DMS153 treated with DMSO at 0.1 percent for 48 hours (cell line): ENCODE data around the gene RBM27.
A peak's percentile ranks its signal among the peaks of the same experiment; 100 is the strongest.
"Not testable (repeated sequence)": the region's sequence is repeated elsewhere in the genome, so short reads cannot be mapped to it uniquely, and the experiment has no call there.

ENCODE experiments used
- DNase-seq: peaks from one replicate; lab custom pipeline; 2025; ENCODE audit not compliant: unreplicated experiment; lab: John Stamatoyannopoulos, UW

Gene RBM27

GRCh38 chr5:146203011-146203871, at the start of gene RBM27:
Gene RBM27 (plus strand): TSS chr5:146203605. CDS start chr5:146203766, 161 bp downstream.
- peak; percentile 78 for DNase-seq

DNA sequence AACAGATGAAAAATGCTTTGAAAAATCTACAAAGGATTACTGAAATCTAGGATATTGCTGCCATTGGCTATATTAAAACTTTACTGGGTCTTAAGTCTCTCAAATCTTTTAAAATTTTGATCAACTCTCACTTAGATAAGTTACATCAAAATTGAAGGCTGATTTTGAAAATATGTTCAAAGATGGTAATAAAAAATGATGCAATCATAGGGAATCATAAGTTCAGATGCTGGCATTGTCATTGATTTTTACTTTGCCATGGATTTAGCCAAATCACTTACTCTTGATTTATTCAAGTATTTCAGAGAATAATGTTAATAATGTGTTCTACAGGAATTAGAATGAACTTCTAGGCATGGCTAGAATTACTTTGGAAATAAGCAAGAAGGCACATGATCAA, 45.1 kb upstream of the RBM27 start:
- no peak for DNase-seq

- no peak for DNase-seq
Measured at GRCh38 chr5:146164382-146164781, 39.0 kb upstream of the RBM27 start.

GRCh38 chr5:146165460-146165859, 37.9 kb upstream of the RBM27 start:
- DNase-seq, result no peak

GRCh38 chr5:146165903-146166302, 37.5 kb upstream of the RBM27 start:
- DNase-seq, result no peak

GRCh38 chr5:146169076-146169475, 34.3 kb upstream of the RBM27 start:
- no peak for DNase-seq

DNA sequence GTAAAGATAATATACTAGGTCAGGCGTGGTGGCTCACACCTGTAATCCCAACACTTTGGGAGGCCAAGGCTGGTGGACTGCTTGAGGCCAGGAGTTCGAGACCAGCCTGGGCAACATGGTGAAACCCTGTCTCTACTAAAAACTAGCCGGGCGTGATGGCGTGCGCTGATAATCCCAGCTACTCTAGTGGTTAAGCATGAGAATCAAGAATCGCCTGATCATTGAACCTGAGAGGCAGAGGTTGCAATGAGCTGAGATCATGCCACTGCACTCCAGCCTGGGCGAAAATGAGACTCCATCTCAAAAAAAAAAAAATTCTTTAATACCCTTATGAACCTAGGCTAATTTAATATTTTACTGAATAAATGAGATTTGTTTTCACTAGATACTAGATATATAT, 30.4 kb upstream of the RBM27 start:
- not testable (repeated sequence) for DNase-seq

GRCh38 chr5:146173597-146173996, 29.8 kb upstream of the RBM27 start:
- DNase-seq, result no peak

- DNase-seq, result no peak
Measured at GRCh38 chr5:146176805-146177204, 26.6 kb upstream of the RBM27 start.

- DNase-seq, result no peak
Measured at GRCh38 chr5:146179696-146180095, 23.7 kb upstream of the RBM27 start.

DNA sequence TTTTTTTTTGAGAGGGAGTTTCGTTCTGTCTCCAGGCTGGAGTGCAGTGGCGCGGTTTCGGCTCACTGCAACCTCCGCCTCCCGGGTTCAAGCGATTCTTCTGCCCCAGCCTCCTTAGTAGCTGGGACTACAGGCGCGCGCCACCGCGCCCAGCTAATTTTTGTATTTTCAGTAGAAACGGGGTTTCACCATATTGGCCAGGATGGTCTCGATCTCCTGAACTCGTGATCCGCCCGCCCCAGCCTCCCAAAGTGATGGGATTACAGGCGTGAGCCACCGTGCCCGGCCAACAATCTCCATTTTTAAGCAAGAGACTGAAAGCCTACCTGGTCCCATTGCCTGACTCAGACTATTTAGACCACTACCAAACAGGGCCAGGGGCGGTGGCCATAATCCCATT, 20.0 kb upstream of the RBM27 start:
- DNase-seq, result not testable (repeated sequence)

DNA sequence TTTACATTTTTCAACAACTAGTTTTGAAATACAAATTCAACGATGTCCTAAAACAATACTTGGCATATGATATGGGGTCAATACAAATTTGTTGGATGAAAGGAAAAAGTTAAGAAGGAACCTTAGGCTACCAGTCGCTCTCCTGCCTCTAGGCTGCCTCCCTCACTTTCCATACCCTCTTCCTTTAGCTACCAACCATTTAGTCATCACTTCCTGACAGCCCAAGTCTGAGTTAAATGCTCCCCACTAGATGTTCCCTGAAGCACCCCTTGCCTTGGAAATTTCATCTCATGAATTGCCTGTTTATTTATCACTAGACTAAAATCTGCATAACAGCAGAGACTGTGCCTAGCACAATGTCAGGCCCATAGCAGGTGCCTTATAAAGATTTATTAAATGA, 18.2 kb upstream of the RBM27 start:
- no peak for DNase-seq

- DNase-seq, result no peak
Measured at GRCh38 chr5:146188358-146188757, 15.0 kb upstream of the RBM27 start.

DNA sequence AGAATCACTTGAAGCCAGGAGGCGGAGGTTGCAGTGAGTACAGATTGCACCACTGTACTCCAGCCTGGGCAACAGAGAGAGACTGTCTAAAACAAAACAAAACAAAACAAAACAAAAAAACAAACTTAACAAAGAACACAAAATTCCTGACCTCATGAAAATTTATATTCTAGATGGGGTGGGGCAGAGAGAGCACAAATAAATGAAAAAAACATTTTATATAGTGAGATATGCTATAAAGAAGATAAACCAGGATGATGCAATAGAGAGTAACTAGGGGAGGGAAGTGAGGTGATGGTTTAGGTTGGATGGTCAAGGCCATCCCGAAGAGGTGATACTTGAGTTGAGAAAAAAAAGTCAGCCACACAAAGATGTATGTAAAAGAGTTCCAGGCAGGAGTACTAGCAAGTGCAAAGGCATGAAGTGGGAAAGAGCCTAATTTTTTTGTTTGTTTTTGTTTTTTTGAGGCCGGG, 10.8 kb upstream of the RBM27 start:
- no peak for DNase-seq

DNA sequence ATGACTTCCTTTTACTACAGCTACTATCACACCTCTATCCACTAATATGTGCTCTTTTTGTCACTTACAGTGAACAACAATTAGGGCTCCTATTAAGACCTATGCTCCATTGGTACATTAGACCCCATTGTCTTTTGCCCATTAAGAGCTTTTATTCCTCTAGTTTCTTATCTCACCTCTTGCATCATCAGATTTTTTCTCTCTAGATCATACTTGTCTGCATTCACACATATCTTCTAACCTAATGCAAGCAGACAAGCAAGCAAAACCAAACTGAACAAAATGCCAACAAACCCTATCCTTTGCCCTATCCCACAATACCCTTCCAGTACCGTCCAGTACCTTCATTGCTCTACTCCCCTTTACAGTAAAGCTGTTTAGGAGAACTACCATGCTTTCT, 10.1 kb upstream of the RBM27 start:
- DNase-seq, result no peak

DNA sequence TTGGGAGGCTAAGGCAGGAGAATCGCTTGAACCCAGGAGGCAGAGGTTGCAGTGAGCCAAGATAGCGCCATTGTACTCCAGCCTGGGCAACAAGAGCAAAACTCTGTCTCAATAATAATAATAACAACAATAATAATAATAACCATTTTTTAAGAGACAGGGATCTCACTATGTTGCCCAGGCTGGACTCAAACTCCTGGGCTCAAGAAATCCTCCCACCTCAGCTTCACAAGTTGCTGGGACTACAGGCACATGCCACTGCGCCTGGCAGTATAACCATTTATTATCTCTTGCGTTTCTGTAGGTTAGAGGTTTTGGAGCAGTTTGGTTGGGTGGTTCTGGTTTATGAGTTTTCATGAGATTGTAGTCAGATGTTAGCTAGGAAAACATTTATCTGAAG, 8.4 kb upstream of the RBM27 start:
- not testable (repeated sequence) for DNase-seq

DNA sequence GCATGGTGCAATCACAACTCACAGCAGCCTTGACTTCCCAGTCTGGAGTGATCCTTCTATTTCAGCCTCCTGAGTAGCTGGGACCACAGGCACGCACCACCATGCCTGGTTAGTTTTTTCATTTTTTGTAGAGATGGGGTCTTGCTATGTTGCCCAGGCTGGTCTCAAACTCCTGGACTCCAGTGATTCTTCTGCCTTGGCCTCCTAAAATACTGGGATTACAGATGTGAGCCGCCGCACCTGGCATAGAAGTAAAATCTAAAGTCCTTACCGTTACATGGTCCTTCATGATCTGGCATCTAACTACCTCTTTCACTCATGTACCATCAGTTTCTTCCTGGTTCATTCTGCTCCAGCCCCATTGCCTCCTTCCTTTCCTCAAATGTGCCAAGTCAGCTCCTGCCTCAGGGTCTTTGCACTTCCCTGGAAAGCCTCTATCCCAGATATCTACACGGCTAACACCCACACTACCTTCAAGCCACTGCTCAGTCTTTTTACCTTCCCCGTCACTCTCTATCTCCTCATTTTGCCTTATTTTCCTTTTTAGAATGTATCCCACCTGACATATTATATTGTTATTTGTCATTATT, 6.9 kb upstream of the RBM27 start:
- no peak for DNase-seq

DNA sequence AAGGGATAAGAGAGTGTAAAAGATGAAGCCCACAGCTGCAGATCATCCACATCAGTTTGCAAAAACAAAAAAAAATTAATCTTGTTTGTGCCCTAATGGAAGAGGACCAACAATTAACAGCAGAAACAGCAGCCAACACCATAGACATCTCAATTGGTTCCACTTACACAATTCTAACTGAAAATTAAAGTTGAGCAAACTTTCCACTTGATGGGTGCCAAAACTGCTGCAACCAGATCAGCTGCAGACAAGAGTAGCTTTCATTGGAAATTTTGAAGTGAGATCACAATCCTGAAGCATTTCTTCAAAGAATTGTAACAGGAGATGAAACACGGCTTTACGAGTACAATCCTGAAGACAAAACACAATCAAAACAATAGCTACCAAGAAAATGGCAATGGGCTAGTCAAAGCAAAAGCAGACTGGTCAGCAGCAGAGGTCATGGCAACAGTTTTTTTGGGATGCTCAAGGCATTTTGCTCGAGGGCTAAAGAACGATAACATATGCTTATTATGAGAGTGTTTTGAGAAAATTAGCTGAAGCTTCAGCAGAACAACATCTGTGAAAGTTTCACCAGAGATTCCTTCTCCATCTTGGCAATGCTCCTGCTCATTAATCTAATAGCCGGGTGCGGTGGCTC, 4.1 kb upstream of the RBM27 start:
- DNase-seq, result no peak

DNA sequence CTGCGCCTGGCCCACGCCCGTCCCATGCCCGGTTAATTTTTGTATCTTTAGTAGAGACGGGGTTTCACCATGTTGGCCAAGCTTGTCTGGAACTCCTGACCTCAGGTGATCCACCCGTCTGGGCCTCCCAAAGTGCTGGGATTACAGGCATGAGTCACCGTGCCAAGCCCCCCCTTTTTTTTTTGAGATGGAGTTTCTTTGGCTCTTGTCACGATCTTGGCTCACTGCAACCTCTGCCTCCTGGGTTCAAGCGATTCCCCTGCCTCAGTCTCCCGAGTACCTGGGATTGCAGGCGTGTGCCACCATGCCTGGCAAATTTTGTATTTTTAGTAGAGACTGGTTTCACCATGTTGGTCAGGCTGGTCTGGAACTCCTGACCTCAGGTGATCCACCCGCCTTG, 1.6 kb upstream of the RBM27 start:
- DNase-seq, result not testable (repeated sequence)

DNA sequence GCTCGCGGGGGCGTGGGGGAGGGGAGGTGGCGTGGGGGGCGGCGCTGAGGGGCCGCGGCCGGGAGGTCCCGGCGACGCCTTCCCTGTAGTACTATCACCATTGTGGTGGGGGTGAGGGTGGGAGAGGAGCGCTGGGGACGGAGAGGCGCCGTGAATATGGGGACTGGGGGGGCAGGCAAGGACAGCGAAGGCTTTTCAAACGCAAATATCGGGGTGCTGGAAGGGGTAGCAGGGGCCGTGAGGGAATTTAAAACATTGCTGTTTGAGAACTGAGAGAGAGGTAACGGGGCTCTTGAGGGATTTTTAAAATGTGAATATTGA, 427 bp downstream of the RBM27 start:
- DNase-seq, result no peak

DNA sequence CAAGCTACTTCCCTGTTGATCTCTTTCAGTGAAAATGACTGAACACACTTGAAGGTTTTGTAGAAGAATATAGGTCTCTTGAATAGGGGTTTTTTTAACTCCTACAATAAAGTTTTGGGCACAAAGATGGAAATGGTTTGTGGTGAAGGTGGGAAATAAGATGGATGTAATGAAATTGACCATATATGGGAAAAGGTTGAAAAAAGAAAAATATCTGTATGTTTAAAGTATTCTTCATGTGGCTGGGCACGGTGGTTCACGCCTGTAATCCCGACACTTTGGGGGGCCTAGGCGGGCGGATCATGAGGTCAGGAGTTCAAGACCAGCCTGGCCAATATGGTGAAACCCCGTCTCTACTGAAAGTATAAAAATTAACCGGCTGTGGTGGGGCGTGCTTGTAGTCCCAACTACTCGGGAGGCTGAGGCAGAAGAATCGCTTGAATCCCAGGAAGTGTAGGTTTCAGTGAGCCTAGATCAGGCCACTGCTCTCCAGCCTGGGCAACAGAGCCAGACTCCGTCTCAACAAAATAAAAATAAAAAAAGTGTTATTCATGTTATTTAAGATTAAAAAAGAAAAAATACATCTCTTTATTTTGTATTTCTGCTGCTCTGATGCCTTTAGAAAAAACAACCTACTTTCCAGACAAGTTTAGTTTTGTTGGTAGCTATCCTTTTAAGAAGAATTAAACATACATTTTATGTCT, 2.2 kb downstream of the RBM27 start:
- no peak for DNase-seq

- no peak for DNase-seq
Measured at GRCh38 chr5:146206257-146206656, 2.9 kb downstream of the RBM27 start.
